Smooth muscle cell (in vitro differentiated cells): ENCODE measurements around the gene ANKDD1A. TPM values are rescaled to one million over a fixed set of nuclear protein-coding genes. Genes with fewer than 3 reads are reported as not detected.
A peak's percentile ranks its signal among the peaks of the same experiment; 100 is the strongest.

Experiments
- DNase-seq: peaks from one replicate; lab custom pipeline; 2025; ENCODE audit not compliant: unreplicated experiment; lab: John Stamatoyannopoulos, UW
- H2AFZ ChIP-seq: fragments of 200-600 bp; sonication (generic); 2 replicates; pipeline ENCODE4 v1.6.0; 2016; ENCODE audit warnings: antibody characterized with exemption, low read depth, mild to moderate bottlenecking
- H3F3A ChIP-seq: fragments of 200-600 bp; sonication (generic); 2 replicates; pipeline ENCODE4 v1.6.0; 2017; ENCODE audit warnings: antibody characterized with exemption, low read depth
- H3K27ac ChIP-seq: fragments of 200-600 bp; sonication (generic); 2 replicates; pipeline ENCODE4 v1.5.1; 2016; ENCODE audit warnings: low read depth, mild to moderate bottlenecking
- H3K27me3 ChIP-seq: fragments of 200-600 bp; sonication (generic); 2 replicates; pipeline ENCODE4 v1.6.1; 2016; ENCODE audit warnings: low read depth, mild to moderate bottlenecking
- H3K36me3 ChIP-seq: fragments of 200-600 bp; sonication (generic); 2 replicates; pipeline ENCODE4 v1.5.1; 2016; ENCODE audit warnings: low read depth
- H3K4me1 ChIP-seq: fragments of 200-600 bp; sonication (generic); 2 replicates; pipeline ENCODE4 v1.5.1; 2016; ENCODE audit warnings: low read depth
- H3K4me2 ChIP-seq: fragments of 200-600 bp; sonication (generic); 2 replicates; pipeline ENCODE4 v1.6.0; 2016; ENCODE audit warnings: mild to moderate bottlenecking
- H3K4me3 ChIP-seq: fragments of 200-600 bp; sonication (generic); 2 replicates; pipeline ENCODE4 v1.5.1; 2016; ENCODE audit warnings: mild to moderate bottlenecking
- H3K79me2 ChIP-seq: fragments of 200-600 bp; sonication (generic); 2 replicates; pipeline ENCODE4 v1.6.0; 2016; ENCODE audit warnings: low read depth, mild to moderate bottlenecking
- H3K9ac ChIP-seq: fragments of 200-600 bp; sonication (generic); 2 replicates; pipeline ENCODE4 v1.6.0; 2016; ENCODE audit warnings: low read depth
- H3K9me3 ChIP-seq: fragments of 200-600 bp; sonication (generic); replicated peaks from 2 replicates; pipeline ENCODE4 v1.5.1; 2016; ENCODE audit warnings: low read depth
- H4K20me1 ChIP-seq: fragments of 200-600 bp; sonication (generic); 2 replicates; pipeline ENCODE4 v1.6.0; 2016; ENCODE audit warnings: low read depth
- CTCF ChIP-seq: fragments of 200-600 bp; sonication (generic); IDR thresholded peaks from 2 replicates; pipeline ENCODE4 v1.5.1; 2017; ENCODE audit warnings: borderline replicate concordance, mild to moderate bottlenecking, antibody characterized with exemption; ENCODE audit not compliant: insufficient read depth, poor library complexity, severe bottlenecking
- WGBS: methylation state at CpG from one replicate; pipeline ENCODE4 v1.1.7; 2016; ENCODE audit warnings: low lambda C conversion rate; 5-methylcytosine and 5-hydroxymethylcytosine counted together
- polyA plus RNA-seq: library from polyadenylated mRNA; unstranded; fragments of >200 nt; fragmentation: Nextera tagmentation; extraction: Ambion mirVana; gene quantifications from 2 replicates; pipeline ENCODE4 v1.2.1, GENCODE V29; 2016
- total RNA-seq: library from RNA; depleted of rRNA; stranded (reverse); fragments of >200 nt; gene quantifications from 2 replicates; pipeline ENCODE4 v1.2.3, GENCODE V29; 2014

ANKDD1A gene
- total and polyA plus RNA-seq, 2 experiments from 2014 or later = 1.3 to 2.8 TPM

DNA sequence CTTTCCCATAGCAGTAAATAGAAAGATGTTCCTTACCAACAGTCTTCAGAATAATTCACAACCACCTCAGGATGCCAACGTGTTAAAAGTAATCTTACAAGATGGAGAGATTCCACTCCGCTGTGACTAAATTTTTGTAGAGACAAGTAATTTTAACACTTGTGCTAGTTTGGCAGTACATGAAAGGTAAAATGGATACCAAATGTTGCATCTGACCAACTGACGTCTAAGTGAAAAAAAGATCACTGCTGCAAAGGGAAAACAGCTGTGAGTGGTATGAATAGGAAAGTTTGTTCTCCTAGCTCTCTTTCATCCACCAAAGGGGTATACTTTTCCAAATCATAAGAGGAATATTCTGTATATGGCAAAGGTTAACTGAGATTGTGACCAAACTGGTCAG, 75.4 kb downstream of the ANKDD1A start:
- H2AFZ ChIP-seq = no peak overlapping the region
- no peak overlapping the region for H3K4me3 ChIP-seq
- no peaks in the 10 kb centered on the region for H3K36me3 ChIP-seq
- no peak for DNase-seq
- H3K4me2 ChIP-seq = no peak overlapping the region
- H4K20me1 ChIP-seq = peaks cover 21% of the 10 kb centered on the region
- peaks cover 9% of the 10 kb centered on the region for H3K4me1 ChIP-seq
- H3K9me3 ChIP-seq = no peaks in the 10 kb centered on the region
- 89% methylated on average over 3 of the region's 3 CpGs for WGBS
- peaks cover 15% of the 10 kb centered on the region for H3K79me2 ChIP-seq
- no peak overlapping the region for H3K9ac ChIP-seq
- no peak for TF ChIP-seq CTCF
- H3K27me3 ChIP-seq = no peaks in the 10 kb centered on the region
- no peak overlapping the region for H3K27ac ChIP-seq
- H3F3A ChIP-seq = no peaks in the 10 kb centered on the region

GRCh38 chr15:64989416-64990167, 77.9 kb downstream of the ANKDD1A start, which contains the start of gene SPG21:
Gene SPG21, minus strand, starts transcription at chr15:64989914. Its CDS starts 6,345 bp downstream, at chr15:64983569.
- no peaks in the 10 kb centered on the region for H3K27me3 ChIP-seq
- peak within 1 kb of the TSS; percentile 95 for H3K4me2 ChIP-seq
- H3K79me2 ChIP-seq = peaks cover 15% of the 10 kb centered on the region
- H3K4me3 ChIP-seq = peak within 1 kb of the TSS; percentile 93
- H3K36me3 ChIP-seq = no peaks in the 10 kb centered on the region
- DNase-seq = peak; percentile 80
- WGBS = 1% methylated on average over 41 of the region's 75 CpGs
- no peak for TF ChIP-seq CTCF
- peak within 1 kb of the TSS; percentile 91 for H2AFZ ChIP-seq
- no peaks in the 10 kb centered on the region for H3K9me3 ChIP-seq
- peaks cover 9% of the 10 kb centered on the region for H3K4me1 ChIP-seq
- H3F3A ChIP-seq = no peaks in the 10 kb centered on the region
- H3K27ac ChIP-seq = peak within 1 kb of the TSS; percentile 96
- peak within 1 kb of the TSS; percentile 98 for H3K9ac ChIP-seq
- peaks cover 10% of the 10 kb centered on the region for H4K20me1 ChIP-seq

- TF ChIP-seq CTCF = no peak
- Histone ChIP-seq H3K9ac (peak overlapping the region; percentile 95), H4K20me1 (peaks cover 9% of the 10 kb centered on the region), H3F3A (no peaks in the 10 kb centered on the region), H3K9me3 (no peaks in the 10 kb centered on the region), H3K4me1 (peaks cover 9% of the 10 kb centered on the region), H3K27me3 (no peaks in the 10 kb centered on the region), H3K79me2 (peaks cover 12% of the 10 kb centered on the region), H3K27ac (peak overlapping the region; percentile 96), H3K36me3 (no peaks in the 10 kb centered on the region), H3K4me2 (peak overlapping the region; percentile 95), H2AFZ (peak overlapping the region; percentile 77), H3K4me3 (peak overlapping the region; percentile 93)
- 10% methylated on average over 9 of the region's 9 CpGs for WGBS
- no peak for DNase-seq
Observed at GRCh38 chr15:64990168-64990470, 78.4 kb downstream of the ANKDD1A start.
